B cell (primary cell): ENCODE results near the gene CCDC182. TPM values are rescaled to one million over a fixed set of nuclear protein-coding genes. Genes with fewer than 3 reads are reported as not detected.

ENCODE experiments used
- ATAC-seq: fragments of 200-7000 bp; cut with Tn5 transposase; one replicate; pipeline ENCODE4 v1.10.0; 2021; ENCODE audit warnings: low read depth, mild to moderate bottlenecking, moderate number of reproducible peaks, moderate library complexity
- CTCF ChIA-PET: fragments of 350-600 bp; sonication (Branson Sonifier 250); formaldehyde crosslinking; loops from one replicate; lab custom pipeline; 2021; ENCODE audit warnings: antibody characterized with exemption, inconsistent platforms; lab: Charles Lee
- POLR2A ChIA-PET: fragments of 350-600 bp; sonication (Branson Sonifier 250); formaldehyde crosslinking; loops from one replicate; lab custom pipeline; 2021; ENCODE audit warnings: antibody characterized with exemption; lab: Charles Lee
- DNase-seq: peaks from one replicate; pipeline ENCODE4 v3.0.0; 2013
- H2AFZ ChIP-seq: 2 replicates; pipeline ENCODE4 v1.6.1; 2012; ENCODE audit warnings: mild to moderate bottlenecking, low read depth, low read length; ENCODE audit not compliant: insufficient read depth, poor library complexity, severe bottlenecking
- H3K27ac ChIP-seq, 2 donors: 1 replicate in 1 of 2; 2 replicates in 1 of 2; pipeline ENCODE4 v1.5.1; 2012 to 2013; ENCODE audit warnings: low read length in 2 of 2, mild to moderate bottlenecking in 2 of 2, moderate library complexity in 1 of 2
- H3K27me3 ChIP-seq, 4 experiments: fragments of 200-600 bp in 1 of 4; sonication (generic) in 1 of 4; replicated peaks in 1 of 4; 1 replicate in 2 of 4; 2 replicates in 2 of 4; pipeline versions ENCODE4 v1.6.1 to v1.7.0; 2013 to 2016; ENCODE audit warnings: low read length in 3 of 4, mild to moderate bottlenecking in 2 of 4, mixed read lengths in 1 of 4, moderate library complexity in 1 of 4; ENCODE audit not compliant: insufficient read depth in 4 of 4, control insufficient read depth in 3 of 4; ENCODE audit errors: control extremely low read depth in 1 of 4
- H3K36me3 ChIP-seq, 2 experiments: replicated peaks in 1 of 2; 1 replicate in 1 of 2; 2 replicates in 1 of 2; pipeline versions ENCODE4 v1.6.1 to v1.7.1; 2013; ENCODE audit warnings: low read length in 1 of 2; ENCODE audit not compliant: insufficient read depth in 2 of 2, control insufficient read depth in 1 of 2; ENCODE audit errors: control extremely low read depth in 1 of 2, extremely low read depth in 1 of 2
- H3K4me1 ChIP-seq, 2 donors: fragments of 200-600 bp in 1 of 2; sonication (generic) in 1 of 2; 1 replicate in 1 of 2; 2 replicates in 1 of 2; pipeline versions ENCODE4 v1.5.1 to v1.6.1; 2013 to 2017; ENCODE audit warnings: low read length in 2 of 2; ENCODE audit not compliant: control insufficient read depth in 2 of 2, insufficient read depth in 2 of 2
- H3K4me2 ChIP-seq: replicated peaks from 2 replicates; pipeline ENCODE3; 2012; ENCODE audit warnings: mild to moderate bottlenecking, low read depth, low read length; ENCODE audit not compliant: poor library complexity, severe bottlenecking
- H3K4me3 ChIP-seq, 5 experiments: fragments of 200-600 bp in 1 of 5; sonication (generic) in 1 of 5; 1 replicate in 3 of 5; 2 replicates in 2 of 5; pipeline versions ENCODE4 v1.5.1 to v1.7.0; 2011 to 2016; ENCODE audit warnings: low read length in 4 of 5, mild to moderate bottlenecking in 4 of 5, low read depth in 2 of 5, control low read depth in 1 of 5, moderate library complexity in 1 of 5; ENCODE audit not compliant: insufficient read depth in 1 of 5; ENCODE audit errors: control extremely low read depth in 1 of 5, extremely low read depth in 1 of 5
- H3K79me2 ChIP-seq: fragments of 200-600 bp; sonication (generic); one replicate; pipeline ENCODE4 v1.6.0; 2016; ENCODE audit warnings: low read length; ENCODE audit not compliant: control insufficient read depth, insufficient read depth
- H3K9ac ChIP-seq: fragments of 200-600 bp; sonication (generic); 2 replicates; pipeline ENCODE4 v1.6.1; 2017; ENCODE audit warnings: mild to moderate bottlenecking, low read length, moderate library complexity
- H3K9me3 ChIP-seq, 3 donors: one replicate each; pipeline versions ENCODE4 v1.6.1 to v1.7.1; 2013; ENCODE audit warnings: low read length in 2 of 3; ENCODE audit not compliant: control insufficient read depth in 2 of 3, insufficient read depth in 1 of 3; ENCODE audit errors: control extremely low read depth in 1 of 3
- H4K20me1 ChIP-seq: 2 replicates; pipeline ENCODE4 v1.6.0; 2012; ENCODE audit warnings: mild to moderate bottlenecking, low read length; ENCODE audit not compliant: insufficient read depth, control insufficient read depth, poor library complexity, severe bottlenecking
- H3K27ac Mint-ChIP-seq: one replicate; pipeline ENCODE4 v1.8.0; 2021; ENCODE audit warnings: mixed read lengths
- H3K27me3 Mint-ChIP-seq: one replicate; pipeline ENCODE4 v1.8.0; 2021; ENCODE audit warnings: mixed read lengths
- H3K4me1 Mint-ChIP-seq: one replicate; pipeline ENCODE4 v1.8.0; 2021; ENCODE audit warnings: mixed read lengths
- H3K4me3 Mint-ChIP-seq: one replicate; pipeline ENCODE4 v1.8.0; 2021; ENCODE audit warnings: mixed read lengths
- H3K9me3 Mint-ChIP-seq: one replicate; pipeline ENCODE4 v1.8.0; 2022; ENCODE audit warnings: mixed read lengths; ENCODE audit not compliant: insufficient read depth
- CTCF ChIP-seq: fragments of 200-600 bp; IDR thresholded peaks from one replicate; pipeline ENCODE4 v1.8.0; 2022; ENCODE audit warnings: antibody characterized with exemption, mild to moderate bottlenecking
- EZH2 ChIP-seq: IDR thresholded peaks from 2 replicates; pipeline ENCODE4 v1.6.1; 2012; ENCODE audit warnings: borderline replicate concordance, low read depth, mild to moderate bottlenecking, moderate library complexity, low read length; ENCODE audit not compliant: insufficient read depth, poor library complexity, severe bottlenecking
- WGBS: methylation state at CpG from one replicate; pipeline ENCODE4 v1.1.5; 2013; ENCODE audit warnings: missing lambda C conversion rate; ENCODE audit not compliant: insufficient coverage; 5-methylcytosine and 5-hydroxymethylcytosine counted together
- intact Hi-C: fragments of 100-400 bp; cut with micrococcal nuclease; formaldehyde crosslinking; loops from one replicate; pipeline ENCODE4 v1.10.0; 2022
- polyA plus RNA-seq: library from polyadenylated mRNA; depleted of rRNA; stranded (reverse); fragments of >200 nt; gene quantifications from 2 replicates; pipeline ENCODE4 v1.2.3, GENCODE V29; 2012
- total RNA-seq, 2 donors: library from RNA; stranded (reverse); fragments of 120-200 nt in 1 of 2; gene quantifications; 1 replicate in 1 of 2; 2 replicates in 1 of 2; pipeline versions ENCODE4 v1.2.3 to v1.2.4, GENCODE V29; 2013 to 2022

The CCDC182 gene
- total and polyA plus RNA-seq, 2 donors (not counting 1 experiment from before 2014, with no cell fraction given), result not detected

GRCh38 chr17:57704448-57704847 lies 40.7 kb downstream of the CCDC182 start:
- ChIA-PET CTCF (no interaction called here), POLR2A (no interaction called here)
- Histone ChIP-seq H3K9ac (no peak overlapping the region), H3K4me3 (no peak overlapping the region), H3K4me1 (peaks cover 0 to under 1% of the 10 kb centered on the region in 2 donors), H3K36me3 (no peaks in the 10 kb centered on the region), H3K27ac (no peak overlapping the region), H3K79me2 (no peaks in the 10 kb centered on the region), H3K9me3 (no peaks in the 10 kb centered on the region), H2AFZ (no peak overlapping the region), H4K20me1 (no peaks in the 10 kb centered on the region), H3K27me3 (no peaks in the 10 kb centered on the region), H3K4me2 (no peak overlapping the region)
- ATAC-seq (no peak), DNase-seq (no peak)
- no peak overlapping the region for H3K4me3 Mint-ChIP-seq
- no peaks in the 10 kb centered on the region for H3K9me3 Mint-ChIP-seq
- WGBS, result 100% methylated on average over 1 of the region's 1 CpG
- intact Hi-C loops, result no loop called here
- TF ChIP-seq EZH2 (no peak), CTCF (no peak)
- H3K4me1 Mint-ChIP-seq, result peaks cover 1% of the 10 kb centered on the region
- no peaks in the 10 kb centered on the region for H3K27me3 Mint-ChIP-seq
- H3K27ac Mint-ChIP-seq, result no peak overlapping the region

- H3K4me1 ChIP-seq, result peaks cover 8 to 10% of the 10 kb centered on the region in 2 donors
- no peak overlapping the region for H3K27ac Mint-ChIP-seq
- H3K36me3 ChIP-seq, result no peaks in the 10 kb centered on the region
- intact Hi-C loops, result no loop called here
- no peak for TF ChIP-seq CTCF
- no peak for TF ChIP-seq EZH2
- H3K79me2 ChIP-seq, result no peaks in the 10 kb centered on the region
- H2AFZ ChIP-seq, result no peak overlapping the region
- no peaks in the 10 kb centered on the region for H3K9me3 Mint-ChIP-seq
- POLR2A ChIA-PET, result no interaction called here
- no peak overlapping the region for H3K4me3 Mint-ChIP-seq
- no peak for DNase-seq
- ATAC-seq, result no peak
- no peak overlapping the region for H3K4me3 ChIP-seq
- H3K9me3 ChIP-seq, result no peaks in the 10 kb centered on the region
- H3K4me2 ChIP-seq, result no peak overlapping the region
- no peak overlapping the region for H3K27ac ChIP-seq
- CTCF ChIA-PET, result no interaction called here
- 100% methylated on average over 1 of the region's 1 CpG for WGBS
- no peaks in the 10 kb centered on the region for H3K27me3 ChIP-seq
- H3K27me3 Mint-ChIP-seq, result no peaks in the 10 kb centered on the region
- peaks cover 6% of the 10 kb centered on the region for H3K4me1 Mint-ChIP-seq
- H4K20me1 ChIP-seq, result no peaks in the 10 kb centered on the region
- no peak overlapping the region for H3K9ac ChIP-seq
Measured at GRCh38 chr17:57703273-57703672, 41.8 kb downstream of the CCDC182 start.
